Fibroblast of the aortic adventitia (primary cell): Measurements from ENCODE around the gene CFAP410. TPM values are rescaled to one million over a fixed set of nuclear protein-coding genes. Genes with fewer than 3 reads are reported as not detected.

Experiments used
- DNase-seq: peaks from one replicate; pipeline ENCODE4 v3.0.0-alpha.2; 2010; ENCODE audit warnings: low read depth
- H3K4me3 ChIP-seq: 2 replicates; pipeline ENCODE4 v1.5.1; 2011; ENCODE audit warnings: low read depth, mild to moderate bottlenecking, control low read depth, low read length, moderate library complexity
- CTCF ChIP-seq: IDR thresholded peaks from 2 replicates; pipeline ENCODE4 v1.5.1; 2011; ENCODE audit warnings: mild to moderate bottlenecking, low read length, control low read depth, inconsistent platforms; ENCODE audit not compliant: insufficient read depth
- total RNA-seq: library from RNA; depleted of rRNA; stranded (reverse); fragments of >200 nt; gene quantifications from 2 replicates; pipeline ENCODE4 v1.2.3, GENCODE V29; 2012; ENCODE audit warnings: low replicate concordance

The CFAP410 gene
- total RNA-seq, 1 donor: 9.4 TPM

GRCh38 chr21:44370027-44370735 lies 31.0 kb upstream of the CFAP410 start:
- peak; percentile 2 for DNase-seq
- H3K4me3 ChIP-seq: no peak overlapping the region
- TF ChIP-seq CTCF: no peak

GRCh38 chr21:44368711-44369446 lies 29.7 kb upstream of the CFAP410 start:
- no peak for DNase-seq
- H3K4me3 ChIP-seq: no peak overlapping the region
- no peak for TF ChIP-seq CTCF

GRCh38 chr21:44366586-44367211 lies 27.5 kb upstream of the CFAP410 start:
- TF ChIP-seq CTCF: no peak
- no peak overlapping the region for H3K4me3 ChIP-seq
- DNase-seq: no peak

GRCh38 chr21:44365967-44366585 lies 26.9 kb upstream of the CFAP410 start:
- DNase-seq: no peak
- no peak for TF ChIP-seq CTCF
- H3K4me3 ChIP-seq: no peak overlapping the region

GRCh38 chr21:44365251-44365966 lies 26.2 kb upstream of the CFAP410 start:
- TF ChIP-seq CTCF: no peak
- no peak for DNase-seq
- no peak overlapping the region for H3K4me3 ChIP-seq
